HG03025 (cell line): Measurements from ENCODE around the gene UBE3B.

ENCODE experiments used
- ATAC-seq: cut with Tn5 transposase; IDR thresholded peaks from one replicate; pipeline ENCODE4 v1.9.1; 2021; ENCODE audit warnings: mild to moderate bottlenecking, moderate library complexity; ENCODE audit not compliant: unreplicated experiment, low FRiP score

The UBE3B gene

DNA sequence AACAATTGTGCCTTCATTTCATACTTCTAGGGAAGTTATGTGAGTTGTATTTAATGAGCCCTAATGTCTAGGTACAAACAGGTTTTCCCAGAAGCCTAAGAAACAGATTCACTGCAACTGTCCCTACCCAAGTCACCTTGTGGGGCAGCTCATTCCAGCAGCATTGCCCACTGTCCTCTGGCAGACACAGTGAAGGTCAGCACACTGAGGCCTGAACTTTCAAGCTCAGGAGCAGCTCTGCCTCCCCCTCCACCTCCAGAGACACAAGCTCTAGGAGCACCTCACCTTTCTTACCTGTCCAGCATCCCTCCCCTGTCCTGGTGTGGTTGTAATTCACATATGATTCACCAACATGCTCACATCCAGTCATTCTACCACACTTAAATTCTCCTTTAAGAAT lies 15.7 kb downstream of the UBE3B start:
- ATAC-seq: no peak

DNA sequence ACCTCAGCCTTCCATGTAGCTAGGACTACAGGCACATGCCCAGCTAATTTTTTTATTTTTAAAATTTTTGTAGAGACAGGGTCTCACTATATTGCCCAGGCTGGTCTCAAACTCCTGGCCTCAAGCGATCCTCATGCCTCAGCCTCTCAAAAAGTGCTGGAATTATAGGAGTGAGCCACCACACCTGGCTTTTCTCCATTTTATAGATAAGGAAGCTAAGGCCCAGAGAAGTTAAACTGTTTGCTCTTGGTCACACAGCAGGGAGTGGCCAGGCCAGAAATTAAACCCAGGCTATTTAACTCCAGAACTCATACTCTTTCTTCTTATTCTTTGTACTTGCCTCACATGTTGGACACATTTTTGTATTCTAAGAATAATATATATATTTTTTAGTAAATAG lies 16.5 kb downstream of the UBE3B start:
- no peak for ATAC-seq

DNA sequence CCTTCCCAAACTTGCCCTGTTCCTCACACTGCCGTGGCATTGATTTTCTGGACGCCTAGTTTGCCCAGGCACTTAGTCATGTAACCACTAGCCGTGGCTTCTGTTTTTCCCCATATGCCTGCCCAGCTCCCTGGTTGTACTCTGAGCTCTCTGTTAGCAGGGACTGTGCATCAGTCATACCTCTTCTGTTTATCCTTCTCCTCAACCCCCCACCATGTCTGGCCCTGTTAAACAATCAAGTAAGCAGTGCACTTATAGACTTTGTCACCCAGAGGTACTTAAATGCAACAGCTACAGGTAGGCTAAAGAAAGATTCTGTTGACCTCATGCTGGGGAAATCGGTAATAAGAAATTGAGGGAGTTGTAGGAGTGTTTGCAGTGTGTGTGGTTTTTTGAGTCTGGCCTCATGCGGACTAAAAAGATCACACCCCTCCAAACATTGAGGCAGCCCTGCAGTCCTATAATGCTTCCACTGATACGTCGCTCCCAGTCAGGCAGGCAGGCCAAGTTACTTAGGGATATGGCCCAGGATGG lies 17.0 kb downstream of the UBE3B start:
- no peak for ATAC-seq

DNA sequence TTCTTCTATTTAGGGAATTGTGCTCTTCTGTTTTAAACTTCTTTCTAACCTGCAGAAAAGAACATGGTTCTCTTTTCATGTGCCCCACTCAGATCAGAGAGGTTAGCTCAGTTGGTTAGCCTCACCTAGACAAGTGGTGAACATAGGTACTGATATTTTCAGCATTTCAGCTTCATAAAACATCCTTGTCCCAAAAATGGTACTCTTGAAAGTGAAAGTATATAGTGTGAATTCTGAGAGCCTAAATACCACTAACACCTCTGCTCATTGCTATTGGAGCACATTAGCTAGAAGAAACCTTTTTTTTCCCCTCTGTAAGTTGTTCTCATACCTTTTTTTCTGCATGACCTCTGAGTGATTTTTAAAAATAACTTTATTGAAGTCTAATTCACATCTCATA lies 17.6 kb downstream of the UBE3B start:
- ATAC-seq: no peak

DNA sequence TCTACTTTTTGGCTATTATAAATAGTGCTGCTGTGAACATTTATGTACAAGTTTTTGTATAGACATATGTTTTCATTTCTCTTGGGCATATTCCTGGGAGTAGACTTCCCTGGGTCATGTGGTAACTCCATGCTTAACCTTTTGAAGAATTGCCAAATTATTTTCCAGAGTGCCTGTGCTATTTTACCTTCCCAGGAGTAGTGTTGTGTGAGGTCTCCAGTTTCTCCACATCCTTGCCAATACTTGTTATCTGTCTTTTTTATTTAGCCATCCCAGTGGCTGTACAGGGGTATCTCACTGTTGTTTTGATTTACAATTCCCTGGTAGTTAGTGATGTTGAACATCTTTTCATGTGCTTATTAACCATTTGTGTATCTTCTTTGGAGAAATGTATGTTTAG lies 18.9 kb downstream of the UBE3B start:
- no peak for ATAC-seq

DNA sequence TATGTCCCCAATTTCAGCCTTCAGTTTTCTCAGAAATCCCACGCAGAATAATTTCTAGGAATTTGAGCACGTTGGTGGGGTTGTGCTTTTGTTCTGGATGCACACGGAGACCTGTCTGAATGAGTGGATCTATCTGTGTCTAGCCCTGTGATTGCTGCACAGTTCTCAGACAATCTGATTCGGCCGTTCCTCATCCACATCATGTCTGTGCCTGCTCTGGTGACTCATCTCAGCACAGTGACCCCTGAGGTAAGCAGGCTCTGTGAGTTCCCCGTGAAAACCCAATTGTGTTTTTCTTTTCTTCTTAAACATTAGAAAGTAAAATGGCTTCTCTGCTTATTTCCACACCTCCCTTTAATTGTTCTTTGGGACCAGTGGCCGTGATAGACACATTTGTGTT lies 20.2 kb downstream of the UBE3B start:
- ATAC-seq: no peak

DNA sequence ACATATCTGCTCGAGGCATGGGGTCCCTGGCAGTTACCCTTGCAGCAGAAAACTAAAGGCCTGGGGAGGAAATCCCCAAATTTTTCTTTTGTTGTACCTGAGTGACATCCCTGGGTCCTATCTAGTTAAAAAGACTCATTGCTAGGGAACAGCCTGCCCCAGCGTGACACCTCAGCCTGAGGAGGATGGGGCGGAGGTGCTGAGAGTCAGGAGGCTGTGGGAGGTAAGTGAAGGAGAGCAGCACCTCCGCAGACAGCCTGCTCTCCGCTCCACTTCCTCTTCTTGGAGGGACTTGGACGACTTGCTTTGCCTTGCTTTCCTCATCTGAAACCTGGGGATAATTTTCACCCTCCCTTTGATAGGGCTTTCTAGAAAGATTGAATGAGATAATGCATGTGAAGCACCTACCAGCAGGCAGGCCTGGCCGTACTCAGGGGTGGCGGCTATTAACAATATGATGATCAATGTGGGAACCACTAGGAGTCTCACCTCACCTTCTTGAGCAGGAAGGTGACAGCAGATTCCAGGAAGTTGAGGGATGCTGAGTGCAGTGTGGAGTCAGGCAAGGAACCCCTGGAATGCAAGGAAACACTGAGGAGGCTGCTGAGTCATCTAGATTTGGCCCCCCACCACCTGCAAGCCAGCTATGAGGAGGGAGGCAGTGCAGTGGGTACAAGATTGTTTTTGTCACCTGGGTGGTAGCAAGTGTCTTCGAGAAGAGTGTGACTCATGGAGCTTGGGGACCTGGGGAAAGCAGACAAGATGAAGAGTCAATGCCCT lies 23.2 kb downstream of the UBE3B start:
- no peak for ATAC-seq

DNA sequence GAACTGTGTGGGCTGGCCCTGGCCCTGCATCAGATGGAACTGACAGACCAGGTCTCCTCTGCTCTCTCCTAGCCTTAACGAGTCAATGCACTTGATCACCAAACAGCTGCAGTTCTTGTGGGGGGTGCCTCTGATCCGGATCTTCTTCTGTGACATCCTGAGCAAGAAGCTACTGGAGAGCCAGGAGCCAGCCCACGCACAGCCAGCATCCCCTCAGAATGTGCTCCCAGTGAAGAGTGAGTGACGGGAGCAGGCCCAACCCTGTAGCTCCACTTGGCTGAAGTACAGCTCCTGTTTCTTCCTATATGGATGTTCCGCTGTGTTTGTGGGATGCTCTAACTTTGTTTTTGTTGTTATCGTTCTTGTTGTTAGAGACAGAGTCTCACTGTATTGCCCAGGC lies 23.9 kb downstream of the UBE3B start:
- no peak for ATAC-seq

DNA sequence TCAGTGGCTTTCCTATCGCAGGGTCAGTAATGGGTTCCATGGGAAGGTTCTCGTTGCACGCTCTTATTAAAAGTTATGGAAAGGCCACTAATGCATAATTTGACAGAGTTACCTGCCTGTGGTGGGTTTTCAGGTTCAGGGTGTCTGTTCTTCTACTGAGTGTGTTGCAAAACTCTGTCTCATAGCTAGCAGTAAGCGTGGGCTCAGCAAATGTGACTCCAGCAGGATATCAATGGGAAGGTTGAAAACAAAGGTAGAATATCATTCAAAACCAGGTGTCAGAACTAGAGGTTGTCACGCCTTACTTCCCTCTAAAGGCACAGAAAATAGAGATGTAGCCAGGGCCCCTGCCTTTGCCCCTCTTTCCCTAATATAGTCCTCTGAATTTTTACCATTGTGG lies 24.9 kb downstream of the UBE3B start:
- ATAC-seq: no peak

DNA sequence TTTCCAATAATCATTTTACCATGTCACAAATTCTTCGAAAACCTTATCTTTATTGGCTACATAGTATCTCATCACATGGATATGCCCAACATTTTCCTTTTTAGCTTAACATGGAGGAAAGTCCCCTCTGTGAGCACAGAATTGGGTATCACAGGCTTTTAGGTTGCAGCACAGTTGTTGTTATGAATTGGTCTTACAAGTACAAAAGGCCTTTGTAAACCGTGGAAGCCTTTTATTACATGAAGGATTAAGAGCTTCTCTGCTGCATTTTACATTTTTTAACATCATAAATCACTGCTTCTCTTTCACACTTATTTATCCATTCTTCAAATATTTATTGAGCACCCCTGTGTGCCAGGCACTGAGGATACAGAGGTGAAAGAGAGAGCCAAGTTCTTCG lies 26.2 kb downstream of the UBE3B start:
- no peak for ATAC-seq

DNA sequence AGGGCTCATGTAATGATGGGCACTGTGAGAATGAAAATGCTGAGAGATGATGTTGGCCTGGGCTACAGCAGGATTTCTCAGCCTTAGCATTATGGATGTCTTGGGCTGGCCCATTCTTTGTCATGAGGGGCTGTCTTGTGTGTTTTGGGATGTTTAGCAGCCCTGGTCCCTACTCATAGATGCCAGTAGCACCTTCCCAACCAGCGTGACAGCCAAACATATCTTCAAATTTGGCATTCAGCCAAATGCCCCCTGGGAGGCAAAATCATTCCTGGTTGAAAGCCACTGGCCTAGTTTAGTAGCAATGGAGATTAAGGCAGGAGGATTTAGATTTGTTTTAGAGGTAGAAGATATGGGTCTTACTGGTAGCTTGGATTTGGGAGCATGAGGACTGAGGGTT lies 26.6 kb downstream of the UBE3B start:
- no peak for ATAC-seq

DNA sequence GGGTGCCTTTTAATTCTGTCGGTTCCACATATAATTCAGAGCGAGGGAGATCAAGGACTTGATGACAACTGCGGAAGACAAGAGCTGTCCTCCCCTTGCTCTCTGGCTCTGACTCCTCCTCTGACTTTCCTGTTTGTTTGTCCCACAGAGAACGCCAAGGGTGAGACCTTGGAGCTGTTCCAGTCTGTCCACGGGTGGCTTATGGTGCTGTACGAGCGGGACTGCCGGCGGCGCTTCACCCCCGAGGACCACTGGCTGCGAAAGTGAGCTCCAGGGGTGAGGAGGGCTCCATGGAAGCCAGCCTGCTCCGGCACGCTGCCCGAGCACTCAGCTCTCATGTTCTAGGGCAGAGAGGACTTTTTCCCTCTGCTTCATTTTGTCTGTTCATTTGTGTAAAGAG lies 32.8 kb downstream of the UBE3B start:
- no peak for ATAC-seq

DNA sequence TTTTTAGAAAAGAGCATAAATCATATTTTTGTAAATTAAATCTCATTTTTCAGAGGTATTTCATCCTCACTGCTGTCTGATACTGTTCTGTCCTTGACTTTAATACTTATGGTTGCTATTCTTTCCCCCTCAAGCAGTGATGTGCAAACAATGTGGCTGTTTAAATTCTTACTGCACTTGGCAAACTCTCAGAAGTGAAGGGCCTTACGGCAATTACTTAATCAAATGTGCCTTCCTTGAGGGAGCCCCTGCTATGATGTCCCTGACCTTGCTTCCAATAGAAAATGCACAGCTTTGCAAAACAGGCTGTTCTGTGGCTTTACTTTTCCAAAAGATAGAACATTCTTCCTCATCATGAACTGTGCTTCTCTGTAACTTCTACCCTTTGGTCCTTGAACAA lies 35.2 kb downstream of the UBE3B start:
- no peak for ATAC-seq

DNA sequence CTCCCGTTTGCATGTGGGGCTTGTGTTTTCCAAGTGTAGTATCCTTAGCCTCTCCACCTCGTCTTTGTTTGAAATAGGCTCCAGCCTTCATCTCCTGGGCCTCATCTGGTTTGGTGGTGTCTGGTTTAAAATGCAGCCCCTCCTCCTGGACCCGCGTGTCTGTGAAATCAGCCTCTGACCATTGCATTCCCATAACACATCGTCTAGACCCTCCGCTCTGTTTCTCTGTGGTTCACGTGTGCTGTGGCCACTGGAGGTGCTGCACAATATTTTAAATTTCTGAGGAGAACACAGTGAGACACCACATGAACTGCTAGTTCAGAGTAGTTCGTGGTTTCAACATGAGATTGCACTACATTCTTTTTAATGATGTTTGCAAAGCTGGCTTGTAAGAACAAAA lies 35.6 kb downstream of the UBE3B start:
- ATAC-seq: no peak

DNA sequence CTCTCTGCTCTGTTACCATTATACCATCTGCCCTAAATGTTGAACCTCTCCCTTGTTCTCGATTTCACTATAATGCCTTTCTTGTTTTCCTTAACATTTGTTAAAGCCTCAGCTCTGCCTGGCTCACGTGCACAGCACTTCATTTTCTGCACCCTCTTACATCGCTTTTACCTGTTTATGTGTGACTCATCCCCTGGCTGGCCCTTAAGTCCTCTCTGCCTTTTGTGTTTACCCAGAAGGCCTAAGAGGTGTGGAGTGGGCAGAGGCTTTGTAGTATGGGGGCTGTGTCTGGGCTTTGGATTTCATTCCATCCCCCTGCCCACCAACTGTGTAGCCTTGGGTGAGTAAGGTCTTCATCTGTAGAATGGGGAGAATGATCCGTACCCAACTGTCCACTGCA lies 36.5 kb downstream of the UBE3B start:
- ATAC-seq: no peak

DNA sequence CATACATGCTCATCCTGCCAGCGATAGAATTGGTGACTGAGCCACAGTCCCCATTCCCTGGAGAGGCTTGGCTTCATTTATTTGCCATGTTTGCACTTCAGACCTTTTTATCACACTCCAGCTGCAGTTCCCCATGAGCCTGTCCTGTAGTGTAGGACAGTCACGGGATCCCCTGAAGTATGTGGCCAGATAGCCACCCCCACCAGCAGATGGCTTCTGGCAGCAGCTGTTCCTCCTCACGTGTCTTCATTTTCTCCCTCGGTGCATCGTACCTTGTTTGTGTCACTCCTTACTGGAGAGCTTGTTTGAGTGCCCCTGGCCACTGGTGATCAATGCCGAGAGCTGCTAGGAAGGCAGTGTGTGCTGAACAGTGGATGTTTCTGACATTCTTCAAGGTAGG lies 40.2 kb downstream of the UBE3B start:
- no peak for ATAC-seq

DNA sequence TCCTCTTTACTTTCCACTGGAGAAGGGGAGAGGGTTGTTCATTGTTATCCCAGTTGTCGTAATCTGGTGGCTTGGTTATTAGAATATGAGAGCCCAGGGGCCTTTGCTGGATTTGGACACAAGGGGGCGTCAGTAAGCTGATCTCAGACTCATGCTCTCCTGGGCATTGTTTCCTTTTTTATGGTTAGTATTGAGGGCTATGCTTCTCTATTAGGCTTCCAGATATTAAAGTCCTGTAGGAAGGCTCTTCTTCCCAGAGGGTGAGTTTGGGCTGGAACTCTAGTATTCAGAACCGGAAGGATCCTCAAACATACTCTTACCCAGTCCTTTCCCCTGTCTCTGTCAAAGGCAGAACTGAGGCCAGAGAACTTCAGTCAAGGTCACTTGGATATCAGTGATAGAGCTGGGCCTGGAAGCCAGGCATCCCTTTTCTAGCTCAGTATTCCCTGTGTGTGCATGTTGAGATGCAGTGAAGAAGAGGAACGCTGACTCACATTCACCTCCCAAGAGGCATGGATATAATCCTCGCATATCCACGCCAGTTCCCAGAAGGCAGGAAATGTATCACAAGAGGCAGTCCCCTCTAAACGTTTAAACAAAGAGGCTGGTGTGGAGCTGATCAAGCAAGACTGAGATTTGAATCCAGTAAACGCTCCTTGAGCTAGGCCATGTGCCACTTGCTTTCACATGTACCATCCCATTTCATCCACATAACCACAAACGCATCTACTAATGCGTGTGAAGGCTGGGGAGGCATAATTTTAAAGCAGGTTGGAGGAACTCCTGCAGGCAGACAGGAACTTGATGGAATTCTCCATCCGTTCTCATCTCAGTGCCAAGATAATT lies 41.6 kb downstream of the UBE3B start:
- ATAC-seq: no peak

DNA sequence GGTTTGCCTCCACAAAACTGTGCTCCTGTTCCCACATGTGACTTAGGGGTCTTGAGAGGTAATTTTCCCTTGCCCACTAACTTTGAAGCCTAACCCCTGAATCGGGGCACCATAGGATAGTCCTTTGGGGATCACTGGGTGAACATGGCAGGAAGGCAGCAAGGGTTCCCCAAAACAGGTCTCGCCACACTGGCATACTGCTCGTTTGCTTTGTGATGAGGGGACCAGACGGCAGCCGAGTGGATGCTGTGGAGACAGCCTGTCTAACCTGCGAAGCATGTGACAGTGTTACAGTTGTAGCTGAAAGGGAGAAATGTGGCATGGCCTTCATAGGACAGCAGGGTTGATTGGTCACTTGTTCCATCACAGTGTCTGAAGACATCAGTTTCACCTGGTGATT lies 42.4 kb downstream of the UBE3B start:
- no peak for ATAC-seq

DNA sequence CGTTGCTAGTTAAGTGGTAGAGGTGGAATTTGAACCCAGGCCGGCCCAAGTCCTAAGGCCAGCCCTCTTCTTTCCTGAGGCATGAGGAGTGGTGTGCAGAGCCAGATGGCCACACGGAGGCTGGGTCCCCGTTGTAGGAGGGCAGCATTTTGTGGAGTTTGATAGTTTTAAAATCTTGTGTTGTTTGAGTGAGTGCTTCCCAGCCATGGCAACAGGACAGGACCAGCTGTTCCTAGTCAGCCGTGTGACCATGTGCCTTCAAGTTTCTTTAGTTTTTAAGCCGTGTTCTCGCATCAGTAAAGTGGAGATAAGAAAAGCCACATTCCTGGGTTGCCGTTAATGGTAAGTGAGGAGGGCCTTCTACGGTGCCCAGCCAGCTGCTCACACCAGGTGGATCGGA lies 44.4 kb downstream of the UBE3B start:
- ATAC-seq: no peak

DNA sequence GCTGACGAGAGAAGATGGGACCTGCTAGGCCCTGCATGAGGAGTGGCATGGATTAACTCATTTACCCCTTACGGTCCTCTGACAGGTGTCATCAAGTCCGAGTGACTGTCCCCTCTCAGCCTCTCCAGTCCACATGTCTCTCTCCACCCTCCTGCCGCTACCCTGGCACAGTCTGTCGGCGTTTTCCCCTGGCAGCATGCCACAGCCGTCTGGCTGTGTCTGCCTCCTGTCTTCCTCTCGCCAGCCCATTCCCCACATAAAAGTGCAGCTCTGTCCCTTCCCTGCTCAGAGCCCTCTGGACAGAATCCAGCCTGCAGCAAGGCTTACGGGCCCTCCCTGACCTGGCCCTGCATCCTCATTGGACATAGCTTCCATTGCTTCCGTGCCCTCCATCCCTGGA lies 45.6 kb downstream of the UBE3B start:
- ATAC-seq: no peak

DNA sequence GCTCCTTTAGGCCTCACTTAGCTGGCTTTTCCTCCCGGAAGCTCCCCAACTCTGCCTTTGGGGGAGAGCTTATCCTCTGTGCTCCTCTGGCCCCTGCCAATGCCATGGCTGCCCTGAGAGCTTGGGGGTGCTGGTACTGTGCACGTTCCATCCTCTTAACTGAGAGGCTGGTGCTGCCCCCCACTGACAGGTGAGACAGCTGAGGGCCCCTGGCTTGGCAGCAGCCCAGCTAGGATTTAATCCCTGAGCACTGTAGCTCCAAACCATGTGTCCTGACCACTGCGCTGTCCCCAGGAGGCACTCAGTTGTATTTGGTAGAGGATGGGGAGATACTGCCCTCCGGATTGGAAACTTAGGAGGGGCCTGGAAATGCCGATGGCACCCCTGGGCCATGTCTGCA lies 46.1 kb downstream of the UBE3B start:
- ATAC-seq: no peak
